Measurements from ENCODE around the gene LYRM9. TPM values are rescaled to one million over a fixed set of nuclear protein-coding genes. Genes with fewer than 3 reads are reported as not detected.

Gene LYRM9
- polyA plus RNA-seq, 3 donors = 5.9 to 7.6 (median 6.3) TPM

DNA sequence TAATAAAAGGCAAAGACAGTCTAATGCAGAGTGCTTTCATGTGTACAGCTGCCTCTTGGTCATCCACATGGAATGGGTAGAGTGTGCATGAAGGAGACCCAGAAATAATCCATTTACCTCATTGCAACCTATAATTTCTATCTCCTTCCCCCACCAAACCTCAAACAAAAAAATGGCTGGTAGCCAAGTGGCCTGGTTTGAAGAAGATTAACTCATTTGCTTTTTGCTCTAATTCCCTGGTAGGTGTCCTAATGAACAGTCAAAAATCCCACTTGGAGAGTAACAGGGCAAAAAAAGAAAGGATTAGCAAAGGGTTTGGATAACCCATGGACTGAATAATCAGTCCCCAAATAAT, 13.0 kb upstream of the LYRM9 start:
- no peak for DNase-seq
- Mint-ChIP-seq H3K36me3 (no peaks in the 10 kb centered on the region), H3K27me3 (ENCODE audit: low read depth in 3 of 3) (peaks cover 2 to 5% (median 3%) of the 10 kb centered on the region in 3 donors), H3K9me3 (peaks cover 0 to 3% (median 2%) of the 10 kb centered on the region in 7 donors), H3K4me3 (no peak overlapping the region), H3K27ac (no peak overlapping the region), H3K4me1 (no peaks in the 10 kb centered on the region)
- Histone ChIP-seq H3K9ac (ENCODE audit: insufficient read depth, low read length, poor library complexity, severe bottlenecking) (no peak overlapping the region), H3K27me3 (ENCODE audit: control insufficient read depth in 2 of 2, insufficient read depth in 2 of 2, low read length in 2 of 2) (no peaks in the 10 kb centered on the region), H3K4me3 (replicated peaks in 1 of 3; ENCODE audit: low read depth in 2 of 3, low read length in 3 of 3) (no peak overlapping the region), H3K36me3 (replicated peaks in 1 of 2; ENCODE audit: control insufficient read depth in 1 of 2, insufficient read depth in 2 of 2, low read length in 2 of 2) (no peaks in the 10 kb centered on the region), H3K4me2 (replicated peaks; ENCODE audit: extremely low read depth, low read length, poor library complexity, severe bottlenecking) (no peak overlapping the region), H3K79me2 (ENCODE audit: insufficient read depth, low read length) (no peaks in the 10 kb centered on the region), H3K27ac (ENCODE audit: low read depth in 1 of 2, low read length in 2 of 2) (no peak overlapping the region), H3K9me3 (replicated peaks in 1 of 2; ENCODE audit: control insufficient read depth in 1 of 2, insufficient read depth in 1 of 2, low read length in 2 of 2) (no peaks in the 10 kb centered on the region), H4K20me1 (ENCODE audit: insufficient read depth, low read length) (no peaks in the 10 kb centered on the region), H2AFZ (ENCODE audit: insufficient read depth, low read depth, low read length, poor library complexity, severe bottlenecking) (no peak overlapping the region), H3K4me1 (ENCODE audit: control insufficient read depth in 1 of 2, insufficient read depth in 2 of 2, low read length in 2 of 2) (no peaks in the 10 kb centered on the region)
- intact Hi-C loops (cut with micrococcal nuclease) = no loop called here
- TF ChIP-seq, protein P1, sequence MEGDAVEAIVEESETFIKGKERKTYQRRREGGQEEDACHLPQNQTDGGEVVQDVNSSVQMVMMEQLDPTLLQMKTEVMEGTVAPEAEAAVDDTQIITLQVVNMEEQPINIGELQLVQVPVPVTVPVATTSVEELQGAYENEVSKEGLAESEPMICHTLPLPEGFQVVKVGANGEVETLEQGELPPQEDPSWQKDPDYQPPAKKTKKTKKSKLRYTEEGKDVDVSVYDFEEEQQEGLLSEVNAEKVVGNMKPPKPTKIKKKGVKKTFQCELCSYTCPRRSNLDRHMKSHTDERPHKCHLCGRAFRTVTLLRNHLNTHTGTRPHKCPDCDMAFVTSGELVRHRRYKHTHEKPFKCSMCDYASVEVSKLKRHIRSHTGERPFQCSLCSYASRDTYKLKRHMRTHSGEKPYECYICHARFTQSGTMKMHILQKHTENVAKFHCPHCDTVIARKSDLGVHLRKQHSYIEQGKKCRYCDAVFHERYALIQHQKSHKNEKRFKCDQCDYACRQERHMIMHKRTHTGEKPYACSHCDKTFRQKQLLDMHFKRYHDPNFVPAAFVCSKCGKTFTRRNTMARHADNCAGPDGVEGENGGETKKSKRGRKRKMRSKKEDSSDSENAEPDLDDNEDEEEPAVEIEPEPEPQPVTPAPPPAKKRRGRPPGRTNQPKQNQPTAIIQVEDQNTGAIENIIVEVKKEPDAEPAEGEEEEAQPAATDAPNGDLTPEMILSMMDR (IDR thresholded peaks at IDR 0.05) = no peak

DNA sequence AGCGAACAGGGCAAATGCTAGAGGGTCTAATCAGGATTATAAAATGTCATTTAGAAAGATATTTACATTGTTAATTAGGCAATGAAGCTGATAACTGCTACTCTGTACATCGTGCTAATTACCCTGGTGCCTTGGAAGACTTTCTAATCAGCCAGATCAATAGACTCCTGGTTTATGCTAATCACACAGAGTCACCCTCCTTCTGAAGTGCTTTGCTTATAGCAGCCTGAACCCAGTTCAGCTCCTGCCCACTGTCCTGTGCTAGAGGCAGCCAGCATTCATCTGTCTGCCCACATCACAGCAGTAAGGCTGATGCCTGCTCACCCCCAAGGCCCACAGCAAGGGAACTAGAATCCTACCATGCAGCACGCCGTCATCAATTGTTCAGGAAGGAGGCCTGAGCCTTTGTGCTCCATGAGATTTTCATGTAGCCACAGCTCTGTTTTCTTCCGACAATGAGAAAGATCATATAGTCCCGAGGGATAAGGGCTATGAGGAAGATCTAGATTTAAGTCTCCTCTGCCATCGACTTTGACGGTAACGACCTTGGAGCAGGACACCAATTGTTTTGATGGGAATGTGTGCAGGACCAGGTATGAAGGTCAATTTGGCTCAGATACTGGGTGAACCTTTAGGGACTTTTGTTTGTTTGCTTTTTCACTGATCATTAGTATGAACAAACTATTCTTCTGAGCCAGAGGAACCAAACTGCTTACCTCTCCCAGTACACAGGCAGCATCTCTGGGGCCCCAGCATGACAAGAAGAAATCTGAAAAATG, 12.5 kb upstream of the LYRM9 start:
- Mint-ChIP-seq H3K27me3 (ENCODE audit: low read depth in 3 of 3) (peaks cover 2 to 5% (median 3%) of the 10 kb centered on the region in 3 donors), H3K9me3 (peaks cover 0 to 3% (median 2%) of the 10 kb centered on the region in 7 donors), H3K4me1 (no peaks in the 10 kb centered on the region), H3K27ac (peak overlapping the region in 1 of 7 donors; percentile 37), H3K36me3 (no peaks in the 10 kb centered on the region), H3K4me3 (no peak overlapping the region)
- no peaks in the 10 kb centered on the region for H4K20me1 ChIP-seq (ENCODE audit: insufficient read depth, low read length)
- no peaks in the 10 kb centered on the region for H3K36me3 ChIP-seq (replicated peaks in 1 of 2; ENCODE audit: control insufficient read depth in 1 of 2, insufficient read depth in 2 of 2, low read length in 2 of 2)
- no peak for DNase-seq
- TF ChIP-seq, protein P1 (IDR thresholded peaks at IDR 0.05) = no peak
- H3K79me2 ChIP-seq (ENCODE audit: insufficient read depth, low read length) = no peaks in the 10 kb centered on the region
- no peaks in the 10 kb centered on the region for H3K4me1 ChIP-seq (ENCODE audit: control insufficient read depth in 1 of 2, insufficient read depth in 2 of 2, low read length in 2 of 2)
- H3K27me3 ChIP-seq (ENCODE audit: control insufficient read depth in 2 of 2, insufficient read depth in 2 of 2, low read length in 2 of 2) = no peaks in the 10 kb centered on the region
- H3K9me3 ChIP-seq (replicated peaks in 1 of 2; ENCODE audit: control insufficient read depth in 1 of 2, insufficient read depth in 1 of 2, low read length in 2 of 2) = no peaks in the 10 kb centered on the region
- intact Hi-C loops (cut with micrococcal nuclease) = no loop called here
- H2AFZ ChIP-seq (ENCODE audit: insufficient read depth, low read depth, low read length, poor library complexity, severe bottlenecking) = no peak overlapping the region
- no peak overlapping the region for H3K27ac ChIP-seq (ENCODE audit: low read depth in 1 of 2, low read length in 2 of 2)
- H3K4me3 ChIP-seq (replicated peaks in 1 of 3; ENCODE audit: low read depth in 2 of 3, low read length in 3 of 3) = no peak overlapping the region
- 87% methylated on average over 8 of the region's 9 CpGs for WGBS (ENCODE audit: insufficient coverage)
- H3K9ac ChIP-seq (ENCODE audit: insufficient read depth, low read length, poor library complexity, severe bottlenecking) = no peak overlapping the region
- H3K4me2 ChIP-seq (replicated peaks; ENCODE audit: extremely low read depth, low read length, poor library complexity, severe bottlenecking) = no peak overlapping the region
